COR-L47 (cell line): ENCODE results near the gene CBFA2T2.

Experiments
- DNase-seq: peaks from one replicate; lab custom pipeline; 2025; lab: John Stamatoyannopoulos, UW

The CBFA2T2 gene

GRCh38 chr20:33677991-33678702 is 188.3 kb downstream of the CBFA2T2 start:
- DNase-seq = no peak

- no peak for DNase-seq
These were observed 190.0 kb downstream of the CBFA2T2 start for GRCh38 chr20:33679758-33680485.

GRCh38 chr20:33680686-33681085 is 190.8 kb downstream of the CBFA2T2 start:
- DNase-seq = no peak

DNA sequence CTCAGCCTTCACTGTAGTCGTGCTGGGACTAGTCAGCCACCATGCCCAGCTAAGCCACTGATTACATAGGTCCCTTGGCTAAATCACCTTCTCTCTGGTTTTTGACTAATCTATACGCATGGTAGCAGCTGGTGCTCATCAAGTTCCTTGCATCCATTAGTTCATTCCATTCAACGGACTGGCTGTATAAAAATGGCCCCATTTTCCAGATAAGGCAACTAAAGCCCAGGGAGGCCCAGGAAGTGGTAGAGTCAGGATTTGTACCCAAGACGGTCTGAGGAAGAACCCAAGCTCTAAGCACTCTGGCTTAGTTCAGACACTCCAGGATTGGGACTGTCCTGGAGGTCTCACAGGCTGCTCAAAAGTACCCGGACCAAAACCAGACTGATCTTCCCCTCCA is 191.4 kb downstream of the CBFA2T2 start:
- no peak for DNase-seq

DNA sequence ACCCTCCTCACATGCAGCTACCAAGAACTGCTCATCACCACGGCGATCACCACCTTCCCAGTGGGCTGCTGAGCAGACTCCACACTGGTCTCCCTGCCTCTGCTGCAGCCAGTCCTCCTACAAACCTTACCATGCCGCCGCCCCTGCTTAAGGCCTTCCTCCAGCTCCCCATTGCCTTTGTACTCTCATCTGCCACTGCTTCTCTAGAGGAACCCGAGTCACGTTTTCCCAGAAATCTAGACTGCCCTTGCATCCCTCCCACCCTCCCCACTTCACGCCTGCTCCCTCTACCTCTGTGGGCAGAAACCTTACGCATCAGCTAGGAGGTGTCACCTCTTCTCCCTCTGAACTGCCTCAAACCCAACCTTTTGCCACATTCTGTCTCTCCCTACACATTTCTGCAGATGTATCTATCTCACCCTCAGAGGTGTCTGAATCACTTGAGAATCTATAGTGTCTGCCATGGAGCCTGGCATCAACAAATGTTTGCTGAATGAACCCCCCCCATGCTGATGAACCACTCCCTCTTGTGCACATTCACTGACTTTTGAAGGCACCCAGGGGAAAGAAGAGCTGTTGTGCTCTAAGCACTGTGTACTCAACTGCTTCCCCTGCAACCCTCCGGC is 191.9 kb downstream of the CBFA2T2 start:
- DNase-seq = peak; percentile 28

- DNase-seq = peak; percentile 96
These were observed 194.8 kb downstream of the CBFA2T2 start for GRCh38 chr20:33684533-33685327.

DNA sequence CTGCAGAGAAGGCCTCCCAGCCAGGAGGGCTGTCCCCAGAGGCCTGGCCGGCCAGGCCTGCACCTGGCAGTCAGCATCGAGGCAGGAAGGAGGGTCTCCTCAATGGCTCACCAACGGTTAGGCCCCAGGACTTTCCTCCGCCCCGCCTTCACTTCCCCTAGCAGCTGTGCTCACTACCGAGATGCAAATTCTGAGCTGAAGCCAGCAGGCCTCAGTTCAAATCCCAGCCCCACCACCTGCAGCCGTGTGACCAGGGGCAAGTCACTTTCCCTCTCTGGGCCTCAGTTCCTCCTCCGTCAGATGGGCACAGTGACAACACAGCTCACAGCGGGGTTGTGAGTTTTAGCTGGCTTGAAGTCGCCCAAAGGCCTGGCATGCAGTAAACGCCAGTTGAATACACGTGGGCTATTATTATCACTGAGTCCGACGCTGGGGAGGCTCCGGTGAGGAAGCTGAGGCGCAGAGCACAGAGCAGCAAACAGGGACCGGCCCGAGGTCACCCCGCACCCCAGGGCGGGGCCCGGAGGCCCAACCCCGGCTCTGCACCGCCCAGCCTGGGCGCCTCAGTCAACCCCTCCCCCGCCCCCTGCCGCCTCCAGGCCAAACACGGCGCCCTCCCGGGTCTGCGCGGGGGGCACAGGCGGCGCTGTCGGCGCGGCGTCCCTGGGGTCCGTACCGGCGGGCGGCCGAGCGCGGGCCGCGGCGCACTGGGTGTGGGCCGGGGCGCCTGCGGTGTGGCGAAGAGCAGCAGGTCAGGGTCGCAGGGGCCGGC is 195.6 kb downstream of the CBFA2T2 start:
- DNase-seq = peak; percentile 60

DNA sequence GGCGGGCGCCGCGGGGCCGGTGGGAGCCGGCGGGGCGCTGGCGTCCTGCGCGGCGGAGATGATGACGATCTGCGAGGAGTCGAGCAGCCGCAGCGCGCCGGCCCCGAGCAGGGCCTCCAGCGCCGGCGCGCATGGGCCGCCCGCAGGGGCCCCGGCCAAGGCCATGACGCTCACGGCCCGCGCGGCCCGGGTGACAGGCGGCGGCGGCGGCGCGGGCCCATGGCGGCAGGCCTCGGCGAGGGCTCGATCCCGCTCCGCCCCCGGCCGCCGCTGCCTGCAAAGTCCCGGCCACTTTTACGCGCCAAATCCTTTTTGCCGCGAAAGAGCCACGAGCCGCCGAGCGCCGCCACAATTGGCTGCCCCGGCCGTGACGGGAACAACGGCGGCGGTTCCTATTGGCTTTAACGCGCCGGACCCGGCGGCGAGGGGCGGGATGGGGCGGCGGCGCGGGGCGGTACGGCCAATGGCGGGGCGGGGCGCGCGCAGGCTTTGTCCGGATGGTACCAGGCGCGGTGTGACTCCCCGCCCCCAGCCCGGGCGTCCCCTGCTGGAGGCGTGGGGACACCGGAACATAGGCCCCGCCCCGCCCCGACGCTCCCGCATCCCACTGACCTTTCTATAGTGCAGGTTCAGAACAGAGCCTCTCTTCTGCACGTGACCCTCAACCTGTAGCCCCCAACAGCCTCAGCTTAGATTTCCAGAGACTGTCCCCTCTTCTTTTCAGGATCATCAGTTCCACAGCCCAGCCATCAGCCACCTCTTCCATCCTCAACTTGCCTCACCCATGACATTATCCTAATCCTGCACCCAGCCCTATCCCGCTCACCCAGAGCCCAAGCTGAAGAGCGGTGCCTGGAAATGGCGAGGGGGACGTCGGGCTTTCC is 196.4 kb downstream of the CBFA2T2 start, which contains the start of gene E2F1:
Gene E2F1, minus strand, starts transcription at position 286 of the 884 bp plus-strand sequence. Its CDS starts 121 bp downstream, at position 165.
- DNase-seq = peak; percentile 97

GRCh38 chr20:33686984-33687366 is 197.1 kb downstream of the CBFA2T2 start:
- DNase-seq = no peak

DNA sequence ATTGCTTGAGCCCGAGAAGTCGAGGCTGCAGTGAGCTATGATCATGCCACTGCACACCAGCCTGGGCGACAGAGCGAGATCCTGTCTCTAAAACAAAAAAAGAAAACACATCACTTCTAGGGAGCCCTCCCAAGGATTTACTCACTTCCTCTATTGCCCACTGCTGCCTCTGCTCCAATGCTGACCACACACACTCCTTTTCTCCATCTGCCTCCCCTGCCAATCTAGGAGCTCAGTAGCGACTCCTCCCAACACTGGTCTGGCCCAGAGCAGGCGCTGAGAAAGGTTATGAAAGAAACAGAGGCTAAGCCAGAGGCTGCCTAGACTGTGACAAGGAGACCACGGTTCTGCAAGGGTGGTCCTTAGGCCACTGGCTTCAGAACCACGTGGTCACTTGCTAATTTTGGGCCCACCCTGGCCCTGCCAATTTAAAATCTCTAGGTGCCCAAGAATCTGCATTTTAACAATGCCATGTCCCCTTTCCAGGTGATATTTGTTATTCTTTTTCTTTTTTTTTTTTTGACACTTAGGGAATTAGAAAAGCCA is 197.5 kb downstream of the CBFA2T2 start:
- no peak for DNase-seq

- no peak for DNase-seq
These were observed 198.4 kb downstream of the CBFA2T2 start for GRCh38 chr20:33687993-33688937.

DNA sequence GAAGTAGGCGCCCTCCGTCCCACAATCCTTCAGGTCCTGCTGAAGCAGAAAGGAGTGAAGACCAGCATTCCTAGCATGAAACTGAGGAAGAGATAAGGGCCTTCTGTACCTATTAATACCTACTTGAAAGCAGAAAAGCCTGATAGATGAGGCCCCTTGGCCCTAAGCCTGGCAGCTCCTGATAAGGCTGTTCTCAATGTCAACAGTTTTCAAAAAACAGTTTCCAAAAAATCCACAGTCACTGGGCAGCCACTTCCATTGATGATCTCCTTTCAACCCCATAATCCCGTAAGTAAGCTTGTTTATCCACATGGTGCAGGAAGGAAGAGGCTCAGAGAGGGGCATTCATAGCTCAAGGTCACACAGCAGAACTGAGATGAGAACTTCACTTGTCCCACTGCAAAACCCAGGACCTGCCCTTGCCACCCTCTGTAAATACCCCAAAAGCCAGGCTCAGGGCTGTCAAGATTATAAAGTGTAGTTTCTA is 199.1 kb downstream of the CBFA2T2 start:
- no peak for DNase-seq

GRCh38 chr20:33689493-33689892 is 199.6 kb downstream of the CBFA2T2 start:
- no peak for DNase-seq

- DNase-seq = no peak
These were observed 200.1 kb downstream of the CBFA2T2 start for GRCh38 chr20:33689973-33690372.

DNA sequence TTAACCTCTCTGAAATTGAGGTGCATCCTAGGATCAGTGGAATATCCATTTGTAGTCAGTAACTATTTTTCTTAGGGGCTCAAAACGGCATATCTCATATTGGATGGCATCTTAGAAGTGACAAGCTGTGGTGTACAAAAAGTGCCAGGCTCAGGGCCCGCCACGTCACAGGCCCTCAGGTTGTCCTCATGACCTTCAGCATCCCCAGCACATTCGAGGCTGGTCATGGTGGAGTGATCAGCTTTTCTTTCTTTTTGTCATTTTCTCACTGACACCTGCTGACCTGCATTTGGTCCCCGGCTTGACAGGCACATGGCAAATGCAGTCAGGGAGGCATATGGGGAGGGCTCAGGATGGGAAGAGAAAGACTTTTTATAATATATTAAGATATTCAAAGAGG is 203.4 kb downstream of the CBFA2T2 start:
- DNase-seq = no peak

DNA sequence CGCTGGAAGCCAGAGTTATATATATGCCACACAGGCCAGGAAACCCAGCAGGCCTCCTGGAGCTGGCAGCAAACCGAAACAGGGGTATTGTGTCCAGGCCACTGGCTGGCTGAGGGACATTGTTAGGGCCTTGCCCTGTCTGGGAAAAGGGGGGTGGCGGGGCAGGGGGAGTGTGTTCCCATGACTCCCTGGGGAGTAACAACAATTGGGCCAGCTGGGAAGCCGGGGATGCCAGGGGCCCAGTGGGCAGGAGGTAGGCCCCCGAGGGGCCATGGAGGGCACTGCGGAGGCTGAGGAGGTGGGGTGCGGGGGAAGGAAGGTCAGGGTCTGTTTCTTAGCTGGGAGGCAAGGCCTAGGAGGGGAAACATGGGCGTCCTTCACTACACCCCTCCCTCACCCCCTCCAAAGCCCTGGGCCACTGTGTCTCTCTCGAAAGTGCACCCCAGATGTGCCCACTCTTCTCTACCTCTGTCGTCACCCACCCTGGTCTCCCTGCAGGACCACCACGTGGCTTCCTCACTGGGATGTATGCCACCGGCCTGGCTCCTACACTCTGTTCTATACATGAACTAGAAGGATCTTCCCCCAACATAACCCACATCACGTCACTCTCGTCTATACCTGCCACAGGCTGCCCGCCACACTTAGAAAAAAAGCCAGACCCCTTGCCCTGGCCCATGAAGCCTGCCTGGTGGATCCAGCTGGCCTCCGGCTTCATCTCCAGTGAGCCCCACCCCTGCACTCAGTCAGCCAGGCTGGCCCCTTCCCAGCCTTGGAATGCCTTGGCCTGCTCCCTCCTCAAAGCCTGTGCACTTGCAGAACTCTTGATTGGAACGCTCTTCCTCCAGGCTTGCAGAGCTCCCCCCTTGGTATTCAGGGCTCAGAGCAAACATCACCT is 204.1 kb downstream of the CBFA2T2 start:
- DNase-seq = peak; percentile 69

- DNase-seq = no peak
These were observed 204.7 kb downstream of the CBFA2T2 start for GRCh38 chr20:33694639-33695012.

- DNase-seq = no peak
These were observed 206.6 kb downstream of the CBFA2T2 start for GRCh38 chr20:33696448-33696847.
